Measurements from ENCODE around the gene MRM3.
"Not testable (repeated sequence)": the region's sequence is repeated elsewhere in the genome, so short reads cannot be mapped to it uniquely, and the experiment has no call there.

Gene MRM3

GRCh38 chr17:787641-788221 lies 5.6 kb downstream of the MRM3 start:
- Histone ChIP-seq H3K27me3 (ENCODE audit: insufficient read depth, low read length) (no peaks in the 10 kb centered on the region), H3K27ac (ENCODE audit: low read depth, low read length) (no peak overlapping the region), H3K79me2 (ENCODE audit: control insufficient read depth, insufficient read depth, low read length, unreplicated experiment) (peaks cover 28% of the 10 kb centered on the region), H3K4me3 (ENCODE audit: low read depth, low read length) (no peak overlapping the region), H3K36me3 (ENCODE audit: insufficient read depth, low read length) (peaks cover 25% of the 10 kb centered on the region), H3K4me1 (ENCODE audit: control insufficient read depth, insufficient read depth, low read length, unreplicated experiment) (peaks cover 8% of the 10 kb centered on the region), H2AFZ (ENCODE audit: low read length, unreplicated experiment) (no peak overlapping the region)

GRCh38 chr17:788551-788950 lies 6.4 kb downstream of the MRM3 start:
- Histone ChIP-seq H2AFZ (ENCODE audit: low read length, unreplicated experiment) (no peak overlapping the region), H3K79me2 (ENCODE audit: control insufficient read depth, insufficient read depth, low read length, unreplicated experiment) (peaks cover 20% of the 10 kb centered on the region), H3K4me1 (ENCODE audit: control insufficient read depth, insufficient read depth, low read length, unreplicated experiment) (peaks cover 2% of the 10 kb centered on the region), H3K27me3 (ENCODE audit: insufficient read depth, low read length) (no peaks in the 10 kb centered on the region), H3K27ac (ENCODE audit: low read depth, low read length) (no peak overlapping the region), H3K36me3 (ENCODE audit: insufficient read depth, low read length) (peaks cover 26% of the 10 kb centered on the region), H3K4me3 (ENCODE audit: low read depth, low read length) (no peak overlapping the region)

GRCh38 chr17:789160-789840 lies 7.1 kb downstream of the MRM3 start:
- no peak overlapping the region for H2AFZ ChIP-seq (ENCODE audit: low read length, unreplicated experiment)
- H3K27ac ChIP-seq (ENCODE audit: low read depth, low read length): no peak overlapping the region
- H3K4me3 ChIP-seq (ENCODE audit: low read depth, low read length): no peak overlapping the region
- H3K4me1 ChIP-seq (ENCODE audit: control insufficient read depth, insufficient read depth, low read length, unreplicated experiment): peaks cover under 1% of the 10 kb centered on the region
- H3K79me2 ChIP-seq (ENCODE audit: control insufficient read depth, insufficient read depth, low read length, unreplicated experiment): peaks cover 12% of the 10 kb centered on the region
- H3K27me3 ChIP-seq (ENCODE audit: insufficient read depth, low read length): no peaks in the 10 kb centered on the region
- H3K36me3 ChIP-seq (ENCODE audit: insufficient read depth, low read length): peaks cover 26% of the 10 kb centered on the region

GRCh38 chr17:789931-790873 lies 8.0 kb downstream of the MRM3 start:
- not testable (repeated sequence) for H3K27ac ChIP-seq (ENCODE audit: low read depth, low read length)

GRCh38 chr17:790874-791247 lies 8.7 kb downstream of the MRM3 start:
- peaks cover 26% of the 10 kb centered on the region for H3K36me3 ChIP-seq (ENCODE audit: insufficient read depth, low read length)
- H3K4me1 ChIP-seq (ENCODE audit: control insufficient read depth, insufficient read depth, low read length, unreplicated experiment); H3K27ac ChIP-seq (ENCODE audit: low read depth, low read length): not testable (repeated sequence)

More at GRCh38 chr17:789931-790873, 8.0 kb downstream of the MRM3 start:
- peaks cover 26% of the 10 kb centered on the region for H3K36me3 ChIP-seq (ENCODE audit: insufficient read depth, low read length)
- H3K4me3 ChIP-seq (ENCODE audit: low read depth, low read length); H3K79me2 ChIP-seq (ENCODE audit: control insufficient read depth, insufficient read depth, low read length, unreplicated experiment); H3K4me1 ChIP-seq (ENCODE audit: control insufficient read depth, insufficient read depth, low read length, unreplicated experiment); H3K27me3 ChIP-seq (ENCODE audit: insufficient read depth, low read length); H2AFZ ChIP-seq (ENCODE audit: low read length, unreplicated experiment): not testable (repeated sequence)

GRCh38 chr17:791829-792228 lies 9.7 kb downstream of the MRM3 start:
- Histone ChIP-seq H3K4me1 (ENCODE audit: control insufficient read depth, insufficient read depth, low read length, unreplicated experiment) (peaks cover 5% of the 10 kb centered on the region), H3K27me3 (ENCODE audit: insufficient read depth, low read length) (no peaks in the 10 kb centered on the region), H3K36me3 (ENCODE audit: insufficient read depth, low read length) (peaks cover 26% of the 10 kb centered on the region), H2AFZ (ENCODE audit: low read length, unreplicated experiment) (no peak overlapping the region), H3K4me3 (ENCODE audit: low read depth, low read length) (no peak overlapping the region), H3K79me2 (ENCODE audit: control insufficient read depth, insufficient read depth, low read length, unreplicated experiment) (no peaks in the 10 kb centered on the region), H3K27ac (ENCODE audit: low read depth, low read length) (no peak overlapping the region)

More at GRCh38 chr17:790874-791247, 8.7 kb downstream of the MRM3 start:
- not testable (repeated sequence) for H3K79me2 ChIP-seq (ENCODE audit: control insufficient read depth, insufficient read depth, low read length, unreplicated experiment); H2AFZ ChIP-seq (ENCODE audit: low read length, unreplicated experiment); H3K27me3 ChIP-seq (ENCODE audit: insufficient read depth, low read length); H3K4me3 ChIP-seq (ENCODE audit: low read depth, low read length)

GRCh38 chr17:792277-792676 lies 10.1 kb downstream of the MRM3 start:
- Histone ChIP-seq H3K27me3 (ENCODE audit: insufficient read depth, low read length) (no peaks in the 10 kb centered on the region), H3K4me3 (ENCODE audit: low read depth, low read length) (no peak overlapping the region), H3K4me1 (ENCODE audit: control insufficient read depth, insufficient read depth, low read length, unreplicated experiment) (peaks cover 5% of the 10 kb centered on the region), H3K36me3 (ENCODE audit: insufficient read depth, low read length) (peaks cover 26% of the 10 kb centered on the region), H3K79me2 (ENCODE audit: control insufficient read depth, insufficient read depth, low read length, unreplicated experiment) (no peaks in the 10 kb centered on the region), H2AFZ (ENCODE audit: low read length, unreplicated experiment) (no peak overlapping the region), H3K27ac (ENCODE audit: low read depth, low read length) (no peak overlapping the region)

- H3K27ac ChIP-seq (ENCODE audit: low read depth, low read length): no peak overlapping the region
- peak overlapping the region; percentile 51 for H2AFZ ChIP-seq (ENCODE audit: low read length, unreplicated experiment)
- H3K27me3 ChIP-seq (ENCODE audit: insufficient read depth, low read length): no peaks in the 10 kb centered on the region
- peaks cover 5% of the 10 kb centered on the region for H3K4me1 ChIP-seq (ENCODE audit: control insufficient read depth, insufficient read depth, low read length, unreplicated experiment)
- no peak overlapping the region for H3K4me3 ChIP-seq (ENCODE audit: low read depth, low read length)
- peaks cover 13% of the 10 kb centered on the region; the same call in 1 of the 2 replicates for H3K36me3 ChIP-seq (ENCODE audit: insufficient read depth, low read length)
- H3K79me2 ChIP-seq (ENCODE audit: control insufficient read depth, insufficient read depth, low read length, unreplicated experiment): no peaks in the 10 kb centered on the region
Measured at GRCh38 chr17:794876-795275, 12.7 kb downstream of the MRM3 start.

GRCh38 chr17:795276-795675 lies 13.1 kb downstream of the MRM3 start:
- H3K79me2 ChIP-seq (ENCODE audit: control insufficient read depth, insufficient read depth, low read length, unreplicated experiment): no peaks in the 10 kb centered on the region
- H3K4me1 ChIP-seq (ENCODE audit: control insufficient read depth, insufficient read depth, low read length, unreplicated experiment): peaks cover 5% of the 10 kb centered on the region
- no peak overlapping the region for H2AFZ ChIP-seq (ENCODE audit: low read length, unreplicated experiment)
- H3K27ac ChIP-seq (ENCODE audit: low read depth, low read length): no peak overlapping the region
- H3K36me3 ChIP-seq (ENCODE audit: insufficient read depth, low read length): peaks cover 10% of the 10 kb centered on the region; the same call in 1 of the 2 replicates
- H3K4me3 ChIP-seq (ENCODE audit: low read depth, low read length): no peak overlapping the region
- no peaks in the 10 kb centered on the region for H3K27me3 ChIP-seq (ENCODE audit: insufficient read depth, low read length)

GRCh38 chr17:795721-796120 lies 13.6 kb downstream of the MRM3 start:
- peaks cover 5% of the 10 kb centered on the region for H3K4me1 ChIP-seq (ENCODE audit: control insufficient read depth, insufficient read depth, low read length, unreplicated experiment)
- no peak overlapping the region for H3K27ac ChIP-seq (ENCODE audit: low read depth, low read length)
- peaks cover 10% of the 10 kb centered on the region; the same call in 1 of the 2 replicates for H3K36me3 ChIP-seq (ENCODE audit: insufficient read depth, low read length)

More at GRCh38 chr17:795721-796120, 13.6 kb downstream of the MRM3 start:
- Histone ChIP-seq H3K4me3 (ENCODE audit: low read depth, low read length) (no peak overlapping the region), H2AFZ (ENCODE audit: low read length, unreplicated experiment) (no peak overlapping the region), H3K27me3 (ENCODE audit: insufficient read depth, low read length) (no peaks in the 10 kb centered on the region), H3K79me2 (ENCODE audit: control insufficient read depth, insufficient read depth, low read length, unreplicated experiment) (no peaks in the 10 kb centered on the region)
